KBM-7 (cell line): ENCODE data around the gene PPP6R2.
A peak's percentile ranks its signal among the peaks of the same experiment; 100 is the strongest.

Source experiments
- DNase-seq: peaks from one replicate; pipeline ENCODE4 v3.0.0-alpha.2; 2015
- in situ Hi-C: fragments of 300-500 bp; cut with MboI; formaldehyde crosslinking; loops from 2 replicates; pipeline ENCODE4 v1.14.3; 2020; ENCODE audit warnings: low sequenced_read_pairs, low pct_unique_long_range_greater_than_20kb, mixed read lengths

Gene PPP6R2

DNA sequence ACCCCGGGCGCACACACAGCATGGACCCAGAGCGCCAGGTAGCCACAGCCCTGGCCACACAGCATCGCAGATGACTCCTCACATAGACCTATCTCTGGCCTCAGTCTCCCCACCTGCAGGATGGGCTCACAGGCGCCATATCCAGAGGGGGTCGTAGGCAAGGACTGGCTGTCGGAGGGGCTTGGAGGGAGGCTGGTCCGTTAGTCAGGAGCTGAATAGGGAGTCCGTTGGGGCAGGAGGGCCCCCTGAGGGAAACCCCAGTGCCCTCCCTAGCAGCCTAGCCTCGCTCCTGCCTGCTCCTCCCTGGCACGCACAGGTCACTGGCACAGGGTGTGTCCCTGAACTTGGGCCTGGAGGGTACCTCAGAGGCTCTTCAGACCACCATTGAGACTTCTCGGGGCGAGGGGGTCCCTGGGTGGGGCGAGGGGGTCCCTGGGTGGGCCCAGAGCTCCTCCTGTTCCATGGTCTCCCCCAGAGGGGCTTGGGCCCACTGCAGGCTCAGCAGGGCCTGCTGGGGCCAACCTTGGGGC is 37.7 kb upstream of the PPP6R2 start:
- no peak for DNase-seq

DNA sequence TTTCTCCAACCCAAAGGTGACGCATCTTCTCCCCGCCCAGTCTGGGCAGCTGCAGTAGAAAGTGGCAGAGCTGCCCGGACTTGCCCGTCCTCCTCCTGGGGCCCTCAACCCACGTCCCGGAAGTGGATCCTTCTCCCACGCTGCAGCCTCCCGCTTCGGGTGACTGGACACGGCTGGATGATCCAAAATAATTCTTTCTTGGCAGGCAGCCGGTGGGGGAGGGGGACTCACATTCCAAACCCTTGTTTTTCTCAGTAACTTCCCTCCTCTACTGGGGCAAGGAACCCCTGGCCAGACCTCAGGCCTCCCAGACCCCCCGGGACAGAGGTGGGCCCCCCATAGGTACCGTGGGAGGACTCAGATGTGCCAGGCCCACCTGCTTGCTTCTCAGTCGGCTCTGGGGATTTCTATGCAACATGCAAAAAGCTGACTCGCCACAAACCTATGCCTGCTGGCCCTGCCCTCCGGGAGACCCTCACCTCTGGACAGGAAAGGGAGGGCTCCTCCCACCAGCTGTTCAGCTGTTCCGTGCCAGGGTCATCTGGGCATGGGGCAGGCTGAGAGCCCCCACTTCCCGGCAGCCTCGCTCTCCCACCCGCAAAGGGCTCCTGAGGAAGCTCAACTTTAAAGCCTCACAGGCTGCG is 37.1 kb upstream of the PPP6R2 start:
- peak; percentile 98 for DNase-seq
- in situ Hi-C loops = no loop called here

More for the DNA sequence above, 37.7 kb upstream of the PPP6R2 start:
- in situ Hi-C loops = no loop called here

DNA sequence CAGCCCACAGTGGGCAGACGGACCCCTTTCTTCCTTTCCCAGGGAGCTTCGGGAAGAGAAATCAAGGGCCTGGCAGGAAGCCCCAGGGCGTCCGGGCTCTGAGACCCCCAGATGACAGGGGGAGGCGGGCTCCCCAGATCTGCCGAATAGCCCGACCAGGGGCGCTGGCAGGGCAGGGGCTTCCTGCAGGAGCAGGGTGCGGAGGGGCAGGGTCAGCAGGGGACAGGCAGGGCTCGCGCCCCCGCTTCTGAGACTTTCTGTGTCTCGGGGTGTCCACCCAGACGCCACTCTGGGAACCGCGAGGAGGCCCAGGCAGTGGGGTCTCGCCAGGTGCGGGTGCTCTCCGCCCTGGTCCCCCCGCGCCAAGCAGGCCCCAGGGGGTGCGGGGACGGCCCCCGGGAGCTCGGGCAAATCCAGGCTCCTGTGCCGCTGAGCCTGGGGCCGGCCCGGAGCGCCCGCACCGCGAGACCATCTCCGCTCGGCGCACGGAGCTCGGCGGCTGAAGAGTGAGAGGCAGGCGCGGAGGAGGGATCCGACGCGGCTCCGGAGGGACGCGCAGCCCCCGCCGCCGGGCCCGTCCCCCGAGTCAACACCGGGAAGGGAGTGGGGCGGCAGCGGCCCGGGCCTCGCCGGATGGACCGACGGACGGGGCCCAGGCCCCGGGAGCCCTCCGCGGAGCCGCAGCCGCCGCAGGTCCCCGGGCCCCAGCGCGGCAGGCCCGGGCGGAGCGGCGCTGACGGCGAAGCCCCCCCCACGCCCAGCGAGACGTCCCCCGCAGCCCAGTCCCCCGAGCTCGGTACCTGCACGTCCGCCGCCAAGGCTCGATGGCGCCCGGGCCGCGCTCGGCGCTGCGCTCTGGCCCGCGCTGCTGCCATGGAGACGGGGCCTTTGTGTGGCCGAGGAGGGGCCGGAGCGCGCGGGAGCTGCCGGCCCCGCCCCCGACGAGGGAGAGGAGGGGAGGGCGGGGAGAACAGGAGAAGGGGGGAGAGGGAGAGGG is 36.1 kb upstream of the PPP6R2 start, which contains the start of gene PLXNB2:
PLXNB2 (minus strand) TSS at position 894 of the 997 bp plus-strand sequence. CDS start 17,062 bp downstream, outside the sequence.
- peak; percentile 81 for DNase-seq
- in situ Hi-C loops = no loop called here

DNA sequence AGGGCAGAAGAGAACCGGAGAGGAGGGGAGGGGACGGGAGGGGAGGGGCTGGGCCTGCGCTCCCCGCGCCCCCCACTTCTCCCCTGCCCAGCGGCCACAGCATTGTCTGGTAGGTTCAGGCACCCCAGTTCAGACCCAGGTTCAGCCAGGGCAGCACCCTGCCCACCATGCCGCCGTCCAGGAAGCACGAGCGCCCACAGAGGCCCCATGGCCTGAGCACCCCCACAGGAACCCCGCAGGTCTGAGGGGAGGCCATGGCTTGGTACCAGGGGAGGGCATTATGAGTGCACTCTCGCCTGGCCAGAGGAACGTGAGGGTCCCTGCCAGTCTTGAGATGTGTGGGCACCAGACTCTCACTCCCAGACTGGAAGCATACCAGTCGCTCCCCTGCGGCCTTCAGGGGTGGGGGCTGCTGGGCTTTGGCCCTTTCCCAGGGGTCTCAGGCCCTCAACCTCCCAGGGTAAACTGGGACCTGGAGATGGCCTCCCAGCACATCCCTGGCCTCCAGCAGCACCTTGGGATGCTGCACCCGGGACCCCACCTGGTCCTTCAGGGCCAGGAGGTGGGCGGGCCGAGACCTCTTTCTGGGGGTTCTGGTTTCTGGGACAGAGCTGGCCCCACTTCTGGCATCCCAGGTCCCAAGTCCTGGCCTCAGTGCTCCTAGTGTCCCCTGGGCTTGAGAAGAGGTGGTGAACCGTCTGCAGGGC is 35.1 kb upstream of the PPP6R2 start:
- in situ Hi-C loops = no loop called here
- DNase-seq = no peak

DNA sequence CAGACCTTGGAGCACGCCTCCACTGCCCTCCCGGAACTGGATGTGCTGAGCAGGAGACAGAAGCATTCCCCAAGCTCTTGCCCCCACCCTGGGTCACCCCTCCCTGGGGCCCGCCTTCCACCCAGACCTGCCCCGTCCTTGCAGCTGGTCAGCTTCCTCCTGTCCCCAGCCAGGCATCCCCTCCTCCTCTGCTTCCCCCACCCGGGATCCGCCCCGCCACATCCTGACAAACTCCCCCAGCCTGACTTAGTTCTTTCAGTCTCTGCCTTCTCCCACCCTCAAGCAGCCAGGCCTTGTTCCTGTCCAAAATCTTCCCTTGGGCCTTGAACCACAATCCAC is 34.6 kb upstream of the PPP6R2 start:
- in situ Hi-C loops = no loop called here

DNA sequence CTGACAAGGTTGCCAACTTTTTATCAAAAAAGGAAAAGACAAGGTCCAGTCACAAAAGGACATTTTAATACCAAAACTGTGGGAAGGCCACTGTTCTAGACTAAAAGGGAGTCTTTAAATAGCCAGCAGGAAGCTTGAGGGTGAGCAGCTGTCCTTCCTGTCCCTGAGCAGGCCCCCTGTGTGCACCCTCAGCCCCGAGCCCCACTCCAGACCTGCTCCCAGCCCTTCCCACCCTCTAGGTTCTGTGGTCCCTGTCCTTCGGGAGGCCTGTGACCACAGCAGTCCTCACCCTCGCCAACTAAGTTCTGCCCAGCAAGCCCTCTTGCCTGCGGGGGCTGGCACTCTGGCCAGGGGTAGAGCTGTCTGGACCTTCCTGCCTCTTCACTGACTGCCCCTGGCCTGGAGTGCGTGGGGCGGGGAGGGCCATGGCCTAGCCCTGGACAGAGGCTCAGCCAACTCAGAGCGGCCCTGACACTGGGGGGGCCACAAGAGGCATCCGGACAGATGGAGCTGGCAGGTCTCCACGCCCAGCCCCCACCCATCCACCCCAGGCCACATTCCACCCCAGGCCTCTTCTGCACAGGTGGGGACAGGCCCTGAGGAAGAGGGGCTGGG is 34.0 kb upstream of the PPP6R2 start:
- no peak for DNase-seq
- in situ Hi-C loops = no loop called here

More for the DNA sequence above, 34.6 kb upstream of the PPP6R2 start:
- DNase-seq = peak; percentile 85

DNA sequence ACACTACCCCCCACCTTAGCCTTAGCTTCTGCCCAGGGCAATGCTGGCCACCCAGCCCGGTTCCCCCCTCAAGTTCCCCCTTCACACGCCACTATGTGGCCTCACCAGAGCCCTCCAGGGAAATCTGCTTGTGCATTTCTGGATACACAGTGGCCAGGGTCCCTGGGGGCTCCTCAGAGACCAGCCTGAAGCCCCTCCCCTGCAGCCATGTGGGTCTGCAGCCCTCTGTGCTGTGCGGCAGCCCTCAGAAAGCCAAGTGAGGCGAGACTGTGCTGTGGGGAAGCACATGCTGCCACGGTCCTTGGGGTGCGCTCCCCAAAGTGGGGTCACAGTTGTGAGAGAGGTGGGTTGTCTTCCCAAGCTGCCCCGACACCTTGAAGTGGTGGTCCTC is 33.5 kb upstream of the PPP6R2 start:
- in situ Hi-C loops = no loop called here
- DNase-seq = no peak

DNA sequence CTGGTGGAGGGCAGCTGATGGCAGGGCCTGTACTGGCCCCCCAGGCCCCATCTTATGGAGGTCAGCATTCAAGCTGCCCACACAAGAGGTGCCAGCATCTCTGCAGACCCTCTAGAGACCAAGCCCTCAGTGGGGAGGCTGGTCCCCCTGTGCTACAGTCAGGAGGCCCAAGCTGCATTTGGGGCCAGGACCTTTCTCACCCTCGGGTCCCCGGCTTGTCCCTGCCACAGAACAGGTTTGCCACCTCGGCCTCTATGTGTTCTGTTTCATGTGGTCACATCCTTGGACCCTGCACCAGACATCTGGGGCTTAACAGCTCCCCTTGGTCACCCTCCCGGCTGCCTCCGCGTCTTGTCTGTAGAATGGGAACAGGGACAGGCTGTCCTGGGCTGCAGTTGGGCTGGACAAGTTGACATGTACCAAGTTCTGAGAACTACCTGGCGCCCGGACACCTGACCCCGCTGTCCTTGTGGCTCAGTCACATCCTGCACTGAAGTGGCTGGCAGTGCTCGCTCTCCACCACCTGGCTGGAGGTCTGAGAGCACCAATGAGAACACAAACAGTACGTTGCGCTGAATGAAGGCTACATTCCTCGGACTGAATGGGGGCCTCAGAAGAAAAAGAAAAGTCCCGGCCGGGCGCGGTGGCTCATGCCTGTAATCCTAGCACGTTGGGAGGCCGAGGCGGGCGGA is 33.0 kb upstream of the PPP6R2 start:
- in situ Hi-C loops = no loop called here
- DNase-seq = no peak

DNA sequence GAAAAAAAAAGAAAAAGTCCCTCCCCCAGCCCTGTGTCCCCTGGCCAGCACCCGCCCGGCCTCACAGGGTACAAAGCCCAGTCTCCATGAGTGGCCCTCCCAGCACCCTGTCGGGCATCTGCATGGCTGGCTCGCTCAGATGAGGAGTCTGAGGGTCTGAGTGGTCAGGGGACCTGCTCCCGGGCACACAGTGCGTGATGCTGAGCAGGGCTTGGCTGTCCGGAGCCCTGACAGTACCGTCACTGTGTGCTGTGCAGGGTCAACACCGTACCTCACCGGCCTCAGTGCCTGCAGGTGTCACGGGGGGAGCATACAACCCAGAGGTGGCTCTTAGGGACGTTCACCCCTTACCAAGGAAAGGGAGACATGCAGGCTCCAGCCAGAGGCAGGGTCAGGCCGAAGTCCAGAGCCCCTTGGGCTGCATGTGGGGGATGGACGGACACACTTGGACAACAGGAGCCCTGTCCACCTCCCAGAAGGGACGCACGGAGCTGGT is 32.1 kb upstream of the PPP6R2 start:
- DNase-seq = no peak
- in situ Hi-C loops = no loop called here

DNA sequence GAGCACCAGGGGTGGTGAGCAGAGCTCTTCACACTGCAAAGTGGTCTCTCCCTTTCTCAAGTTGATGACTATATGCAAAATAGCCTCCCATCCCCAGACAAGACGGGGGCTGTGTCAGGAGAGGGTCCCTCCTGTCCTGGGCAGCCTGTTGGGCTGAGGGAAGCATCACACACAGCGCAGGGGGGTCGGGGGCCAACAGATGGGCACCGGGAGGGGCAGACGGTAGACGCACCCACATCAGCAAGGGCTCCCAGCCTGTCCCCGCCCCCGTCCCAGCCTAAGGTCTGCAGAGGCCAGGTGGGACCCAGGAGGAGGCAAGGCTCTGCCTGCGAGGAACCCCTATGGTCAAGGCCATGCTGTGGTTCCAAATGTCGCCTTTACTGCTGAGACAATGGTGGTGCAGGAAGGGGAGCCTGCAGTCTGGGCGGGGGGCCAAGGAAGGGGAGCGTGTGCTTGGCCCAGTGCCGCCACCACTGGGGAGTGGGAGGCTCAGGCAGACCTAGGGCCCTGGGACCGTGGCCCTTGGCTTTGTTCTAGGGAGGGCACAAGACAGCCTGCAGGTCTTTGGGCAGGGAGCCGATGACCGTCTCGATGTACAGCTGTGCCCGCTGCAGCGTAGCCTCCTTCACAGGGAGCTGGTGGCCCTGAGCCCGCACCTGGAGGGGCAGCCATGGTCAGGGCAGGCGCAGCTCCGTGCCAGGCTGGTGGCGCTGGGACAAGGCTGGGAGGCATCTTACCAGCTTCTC is 31.3 kb upstream of the PPP6R2 start:
- DNase-seq = no peak
- in situ Hi-C loops = no loop called here

DNA sequence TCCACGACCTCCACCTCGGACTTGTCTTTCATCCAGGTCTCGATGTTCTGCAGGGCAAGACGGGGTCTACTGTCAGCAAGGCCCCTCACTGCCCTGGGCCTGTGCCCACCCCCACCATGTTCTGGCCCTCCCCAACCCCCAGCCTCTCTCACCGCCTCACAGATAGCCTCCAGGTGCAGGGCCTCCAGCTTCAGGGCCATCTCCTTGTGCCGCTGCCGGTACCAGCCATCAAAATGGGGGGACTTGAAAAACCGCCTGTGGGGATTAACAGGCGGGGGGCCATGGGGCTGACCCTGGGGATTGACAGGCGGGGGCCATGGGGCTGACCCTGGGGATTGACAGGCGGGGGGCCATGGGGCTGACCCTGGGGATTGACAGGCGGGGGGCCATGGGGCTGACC is 30.8 kb upstream of the PPP6R2 start:
- no peak for DNase-seq
- in situ Hi-C loops = no loop called here

DNA sequence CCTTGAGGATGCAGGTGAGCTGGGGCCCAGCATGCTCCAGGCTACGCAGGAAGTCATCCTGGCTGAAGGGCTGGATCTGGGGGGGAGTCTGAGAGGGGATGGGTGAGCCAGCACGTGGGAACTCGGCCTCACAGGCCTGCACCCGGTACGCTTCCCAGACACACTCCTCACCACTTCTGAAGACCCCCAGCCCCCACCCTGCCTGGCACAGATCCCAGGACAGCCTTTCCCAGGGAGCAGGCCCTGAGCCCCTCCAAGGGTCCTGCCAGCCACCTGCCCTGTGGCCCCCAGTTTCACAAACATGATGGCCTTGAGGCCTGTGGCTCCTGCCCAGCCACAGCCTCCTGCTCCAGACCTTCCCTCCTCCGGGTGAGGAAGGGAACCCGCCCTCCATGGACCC is 30.1 kb upstream of the PPP6R2 start:
- in situ Hi-C loops = no loop called here

DNA sequence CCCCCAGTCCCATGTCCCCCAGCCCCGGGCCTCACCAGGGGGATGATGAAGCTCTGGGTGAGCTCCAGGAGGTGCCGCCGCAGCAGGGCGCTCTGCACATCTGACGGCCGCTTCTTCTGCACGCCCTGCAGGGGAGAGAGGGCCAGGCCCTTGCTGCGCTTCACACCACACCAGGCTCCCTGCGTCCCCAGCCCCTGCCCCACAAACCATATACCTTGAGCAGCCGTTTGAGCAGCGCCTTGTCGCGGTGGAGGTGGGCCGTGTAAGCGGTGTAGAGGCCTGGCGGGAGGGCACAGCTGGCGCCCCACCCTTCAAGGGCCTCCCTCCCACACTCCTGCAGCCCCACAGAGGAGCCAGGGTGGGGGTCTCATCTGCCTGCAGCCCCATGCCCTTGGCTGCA is 29.5 kb upstream of the PPP6R2 start:
- in situ Hi-C loops = no loop called here
- no peak for DNase-seq

More for the DNA sequence above, 30.1 kb upstream of the PPP6R2 start:
- DNase-seq = no peak

DNA sequence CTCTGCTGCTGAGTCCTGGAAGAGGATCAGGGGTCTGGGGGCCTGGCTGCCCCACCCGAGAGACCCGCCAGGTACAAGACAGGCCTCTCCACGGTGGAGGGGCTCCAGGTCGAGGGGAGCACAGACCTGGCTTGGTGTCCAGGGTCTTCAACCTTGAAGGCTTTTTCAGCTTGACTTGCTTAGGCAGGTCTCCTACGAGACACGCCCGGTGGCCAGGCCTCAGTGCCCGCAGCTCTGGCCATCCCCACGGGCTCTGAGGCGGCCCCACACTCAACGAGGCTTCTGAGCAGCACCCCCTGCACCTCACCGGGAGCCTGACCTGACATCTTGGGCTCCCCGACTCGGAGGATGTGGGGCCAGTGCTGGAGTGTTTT is 29.1 kb upstream of the PPP6R2 start:
- in situ Hi-C loops = no loop called here
- DNase-seq = no peak

DNA sequence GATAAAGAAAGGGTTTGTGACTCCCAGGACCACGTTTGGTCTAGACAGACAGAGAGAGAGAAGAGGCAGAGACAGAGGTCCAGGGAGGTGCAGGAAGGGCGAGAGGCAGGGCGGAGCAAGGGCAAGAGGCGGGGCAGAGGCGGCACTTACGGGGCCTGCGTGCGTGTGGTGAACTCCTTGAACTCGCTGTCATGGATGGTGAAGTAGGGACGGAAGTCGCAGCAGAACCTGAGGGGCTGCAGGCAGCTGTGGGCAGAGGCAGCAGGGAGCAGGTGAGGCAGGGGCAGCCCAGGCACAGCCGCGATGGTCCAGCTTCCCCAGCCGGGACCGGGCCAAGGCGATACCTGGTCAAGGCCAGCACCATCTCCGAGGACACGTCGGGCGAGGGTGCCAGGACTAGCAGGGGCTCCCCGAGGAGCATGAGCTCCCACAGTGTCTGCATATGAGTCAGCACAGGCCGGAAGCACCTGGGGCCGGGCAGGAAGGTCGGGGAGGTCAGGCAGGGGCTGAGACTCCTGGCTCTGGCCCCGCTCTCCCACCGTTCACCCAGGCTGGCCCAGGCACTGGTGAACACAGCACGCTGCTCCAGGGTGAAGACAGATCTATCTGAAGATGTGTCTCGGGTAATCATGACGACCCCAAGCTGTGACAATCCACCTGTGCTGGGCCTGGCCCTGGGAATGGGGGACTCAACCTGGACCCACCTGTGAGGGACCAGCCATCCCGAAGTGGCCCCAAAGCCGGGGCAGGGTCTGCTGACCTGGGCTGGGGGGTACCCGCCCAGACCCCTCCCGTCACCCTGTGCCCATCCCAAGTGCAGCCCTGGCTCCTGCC is 28.5 kb upstream of the PPP6R2 start:
- in situ Hi-C loops = no loop called here
- peak; percentile 95 for DNase-seq

DNA sequence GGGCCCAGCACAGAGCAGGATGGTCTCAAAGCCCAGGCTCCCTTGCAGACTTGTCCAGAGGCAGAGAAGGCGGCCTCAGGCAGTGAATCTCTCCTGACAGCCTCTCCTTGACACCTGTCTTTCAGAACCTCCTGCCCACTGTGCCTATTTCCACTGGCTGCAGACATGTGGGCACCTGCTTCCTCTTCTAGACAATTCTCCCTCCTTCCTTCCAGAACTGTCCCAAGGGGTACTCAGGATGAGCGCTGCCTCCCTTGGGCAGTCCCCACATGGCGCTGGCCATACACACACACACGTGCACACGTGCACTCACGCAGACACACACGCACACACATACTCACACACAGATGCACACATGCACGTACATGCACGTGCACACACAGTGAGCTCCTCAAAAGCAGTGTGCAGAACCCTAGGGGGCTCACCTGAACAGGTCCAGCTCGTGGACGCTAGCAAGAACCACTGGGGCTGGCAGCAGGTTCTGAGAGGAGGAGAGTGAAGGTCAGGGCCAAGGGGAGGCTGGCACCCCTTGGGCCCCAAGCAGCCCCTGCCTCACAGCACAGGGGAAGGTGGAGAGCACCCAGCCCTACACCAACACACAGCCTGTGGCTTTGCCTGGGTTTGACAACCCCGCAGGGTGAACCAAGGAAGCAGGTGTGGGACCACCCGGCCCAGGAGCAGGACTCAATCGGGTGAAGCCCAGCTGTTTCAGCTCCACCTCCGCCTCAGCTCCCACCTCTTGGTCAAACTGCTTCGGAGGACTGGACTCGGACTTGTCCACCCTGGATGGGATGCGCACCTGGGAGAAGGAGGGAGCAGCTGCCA is 27.6 kb upstream of the PPP6R2 start:
- in situ Hi-C loops = no loop called here
- no peak for DNase-seq
